Ovary (tissue), 9 donors: Measurements from ENCODE around the gene DISC1. TPM values are rescaled to one million over a fixed set of nuclear protein-coding genes. Genes with fewer than 3 reads are reported as not detected.

Experiments used
- DNase-seq, 5 donors: peaks; one replicate each; pipeline ENCODE4 v3.0.0-alpha.2; 2019 to 2020
- H3K27ac ChIP-seq, 2 donors: fragments of 200-600 bp; one replicate each; pipeline versions ENCODE4 v1.5.1 to v1.8.0; 2019 to 2022
- H3K27me3 ChIP-seq: fragments of 200-600 bp; one replicate; pipeline ENCODE4 v1.8.0; 2022
- H3K36me3 ChIP-seq: fragments of 200-600 bp; sonication (generic); one replicate; pipeline ENCODE4 v1.5.1; 2019
- H3K4me1 ChIP-seq: one replicate; pipeline ENCODE4 v1.8.1; 2013; ENCODE audit warnings: mild to moderate bottlenecking, moderate library complexity; ENCODE audit not compliant: insufficient read depth
- H3K4me3 ChIP-seq: fragments of 200-600 bp; sonication (generic); one replicate; pipeline ENCODE4 v1.5.1; 2017
- H3K9me3 ChIP-seq, 2 donors: fragments of 200-600 bp in 1 of 2; sonication (generic) in 1 of 2; one replicate each; pipeline versions ENCODE4 v1.5.1 to v1.8.1; 2013 to 2019; ENCODE audit warnings: mild to moderate bottlenecking in 1 of 2, moderate library complexity in 1 of 2
- EP300 ChIP-seq: sonication (generic); formaldehyde crosslinking; IDR thresholded peaks from one replicate; pipeline ENCODE4 v1.6.1; 2017; ENCODE audit warnings: antibody characterized with exemption
- POLR2A ChIP-seq: fragments of 450-650 bp; IDR thresholded peaks from one replicate; pipeline ENCODE4 v1.6.1; 2017; ENCODE audit warnings: antibody characterized with exemption, mild to moderate bottlenecking, moderate library complexity
- WGBS, 3 donors: extraction: QIAGEN DNeasy Blood & Tissue Kit in 1 of 3; methylation state at CpG; one replicate each; pipeline versions ENCODE4 v1.1.5 to v1.1.7; 2013 to 2017; 5-methylcytosine and 5-hydroxymethylcytosine counted together
- intact Hi-C, 4 donors: fragments of 100-400 bp; cut with DNase I; formaldehyde crosslinking; loops; one replicate each; pipeline versions ENCODE4 v1.11.0 to v1.15.1; 2022 to 2023
- polyA plus RNA-seq, 2 donors: library from polyadenylated mRNA; stranded (reverse); fragments of 200-250 nt in 1 of 2; fragments of 350-450 nt in 1 of 2; fragmentation: Illumina TruSeq in 1 of 2; extraction: RNeasy Lipid Tissue Mini Kit (QIAGEN cat#74804) in 1 of 2; gene quantifications; one replicate each; pipeline ENCODE4 v1.2.3, GENCODE V29; 2013 to 2014
- total RNA-seq, 7 donors: library from RNA; depleted of rRNA in 2 of 7; stranded (reverse); fragments of >200 nt in 2 of 7; fragmentation: NEBNext Ultra II Directional in 3 of 7; extraction: Animal tissue kit (Norgen Biotek cat#: 25700) in 3 of 7; gene quantifications; one replicate each; pipeline versions ENCODE4 v1.1.0 to v1.2.4, GENCODE V29; 2016 to 2023
- TF ChIP-seq, protein P1 (sequence below), 3 donors: fragments of 450-650 bp in 2 of 3; fragments of 200-600 bp in 1 of 3; IDR thresholded peaks; one replicate each; pipeline versions ENCODE4 v1.5.1 to v1.8.0; 2016 to 2022; ENCODE audit warnings: antibody characterized with exemption in 3 of 3, mild to moderate bottlenecking in 1 of 3
- donor health status: DM: no; HTN: no; CAD: no; lungs with moderate emphysema.
- donor health status: DM: no; HTN: no; CAD: no.
- donor health status: Bipolar disorder and iron deficiency.
- donor health status: DM: yes; HTN: yes; CAD: no.
- donor health status: DM: no; HTN: no; CAD: no.
- donor health status: DM: yes; HTN: yes; CAD: no.

The DISC1 gene
- total and polyA plus RNA-seq, 9 donors, result 3.0 to 24.3 (median 13.0) TPM

DNA sequence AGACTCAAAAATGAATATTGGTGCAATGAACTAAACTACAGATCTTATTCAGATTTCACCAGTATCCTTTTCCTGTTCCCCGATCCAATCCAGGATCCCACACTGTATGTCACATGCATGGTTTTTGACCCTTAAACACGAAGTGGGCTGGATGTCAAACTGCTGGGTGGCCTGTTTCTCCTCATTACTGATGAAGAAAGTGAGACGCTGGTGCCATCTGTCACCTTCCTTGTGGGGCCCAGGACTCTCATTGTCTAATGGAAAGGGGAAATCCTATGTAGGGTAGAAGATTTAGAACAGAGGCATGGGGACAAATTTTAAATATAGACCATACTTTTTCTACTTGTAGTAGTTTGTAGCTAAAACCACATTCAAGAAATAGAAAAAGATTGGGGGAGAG lies 56.2 kb downstream of the DISC1 start:
- TF ChIP-seq EP300 (no peak), POLR2A (no peak)
- TF ChIP-seq, protein P1, sequence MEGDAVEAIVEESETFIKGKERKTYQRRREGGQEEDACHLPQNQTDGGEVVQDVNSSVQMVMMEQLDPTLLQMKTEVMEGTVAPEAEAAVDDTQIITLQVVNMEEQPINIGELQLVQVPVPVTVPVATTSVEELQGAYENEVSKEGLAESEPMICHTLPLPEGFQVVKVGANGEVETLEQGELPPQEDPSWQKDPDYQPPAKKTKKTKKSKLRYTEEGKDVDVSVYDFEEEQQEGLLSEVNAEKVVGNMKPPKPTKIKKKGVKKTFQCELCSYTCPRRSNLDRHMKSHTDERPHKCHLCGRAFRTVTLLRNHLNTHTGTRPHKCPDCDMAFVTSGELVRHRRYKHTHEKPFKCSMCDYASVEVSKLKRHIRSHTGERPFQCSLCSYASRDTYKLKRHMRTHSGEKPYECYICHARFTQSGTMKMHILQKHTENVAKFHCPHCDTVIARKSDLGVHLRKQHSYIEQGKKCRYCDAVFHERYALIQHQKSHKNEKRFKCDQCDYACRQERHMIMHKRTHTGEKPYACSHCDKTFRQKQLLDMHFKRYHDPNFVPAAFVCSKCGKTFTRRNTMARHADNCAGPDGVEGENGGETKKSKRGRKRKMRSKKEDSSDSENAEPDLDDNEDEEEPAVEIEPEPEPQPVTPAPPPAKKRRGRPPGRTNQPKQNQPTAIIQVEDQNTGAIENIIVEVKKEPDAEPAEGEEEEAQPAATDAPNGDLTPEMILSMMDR (IDR thresholded peaks at IDR 0.05), result no peak
- no peaks in the 10 kb centered on the region for H3K9me3 ChIP-seq
- no peak for DNase-seq
- intact Hi-C loops, result no loop called here
- H3K27me3 ChIP-seq, result no peaks in the 10 kb centered on the region
- no peaks in the 10 kb centered on the region for H3K36me3 ChIP-seq
- H3K27ac ChIP-seq, result no peak overlapping the region
- H3K4me1 ChIP-seq, result no peaks in the 10 kb centered on the region
- 76 to 84% (median 82%) methylated on average over 3 of the region's 3 CpGs for WGBS, 3 donors
- no peak overlapping the region for H3K4me3 ChIP-seq

DNA sequence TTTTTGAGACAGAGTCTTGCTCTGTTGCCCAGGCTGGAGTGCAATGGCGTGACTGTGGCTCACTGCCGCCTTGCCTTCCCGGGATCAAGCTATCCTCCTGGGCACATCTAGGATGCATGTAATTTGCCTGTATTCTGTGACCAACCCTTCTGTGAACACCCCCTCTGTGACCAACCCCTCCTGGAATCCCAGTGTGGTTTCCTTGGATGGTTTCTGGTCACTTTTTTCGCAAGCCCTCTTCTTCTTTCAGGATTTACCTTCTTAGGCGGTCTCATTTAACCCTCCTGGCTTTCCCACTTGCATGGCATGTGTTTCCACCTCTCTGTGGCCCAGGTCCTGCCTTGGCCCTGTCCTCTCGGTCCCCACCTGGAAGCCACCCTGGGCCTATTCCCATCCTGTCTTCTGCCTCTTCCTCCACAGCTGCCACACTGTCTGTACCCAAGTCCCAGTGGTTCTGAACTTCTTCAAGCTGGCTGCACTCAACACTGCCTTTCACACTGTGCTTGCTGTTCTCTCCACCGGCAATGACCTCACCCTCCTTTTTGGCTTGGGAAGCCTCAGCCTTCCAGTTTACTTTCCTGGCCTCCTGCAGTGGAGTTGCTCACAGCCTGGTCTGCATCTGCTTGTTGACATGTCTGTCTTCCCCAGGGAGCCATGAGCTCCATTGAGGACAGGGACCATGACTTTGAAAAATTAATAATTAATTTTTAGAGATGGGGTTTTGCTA lies 57.0 kb downstream of the DISC1 start:
- intact Hi-C loops, result no loop called here
- Histone ChIP-seq H3K4me1 (no peaks in the 10 kb centered on the region), H3K9me3 (no peaks in the 10 kb centered on the region), H3K4me3 (no peak overlapping the region), H3K27ac (no peak overlapping the region), H3K27me3 (no peaks in the 10 kb centered on the region), H3K36me3 (no peaks in the 10 kb centered on the region)
- 93 to 94% (median 94%) methylated on average over 7 of the region's 7 CpGs for WGBS, 3 donors
- TF ChIP-seq EP300 (no peak), POLR2A (no peak)
- TF ChIP-seq, protein P1 (IDR thresholded peaks at IDR 0.05), result no peak
- no peak for DNase-seq

DNA sequence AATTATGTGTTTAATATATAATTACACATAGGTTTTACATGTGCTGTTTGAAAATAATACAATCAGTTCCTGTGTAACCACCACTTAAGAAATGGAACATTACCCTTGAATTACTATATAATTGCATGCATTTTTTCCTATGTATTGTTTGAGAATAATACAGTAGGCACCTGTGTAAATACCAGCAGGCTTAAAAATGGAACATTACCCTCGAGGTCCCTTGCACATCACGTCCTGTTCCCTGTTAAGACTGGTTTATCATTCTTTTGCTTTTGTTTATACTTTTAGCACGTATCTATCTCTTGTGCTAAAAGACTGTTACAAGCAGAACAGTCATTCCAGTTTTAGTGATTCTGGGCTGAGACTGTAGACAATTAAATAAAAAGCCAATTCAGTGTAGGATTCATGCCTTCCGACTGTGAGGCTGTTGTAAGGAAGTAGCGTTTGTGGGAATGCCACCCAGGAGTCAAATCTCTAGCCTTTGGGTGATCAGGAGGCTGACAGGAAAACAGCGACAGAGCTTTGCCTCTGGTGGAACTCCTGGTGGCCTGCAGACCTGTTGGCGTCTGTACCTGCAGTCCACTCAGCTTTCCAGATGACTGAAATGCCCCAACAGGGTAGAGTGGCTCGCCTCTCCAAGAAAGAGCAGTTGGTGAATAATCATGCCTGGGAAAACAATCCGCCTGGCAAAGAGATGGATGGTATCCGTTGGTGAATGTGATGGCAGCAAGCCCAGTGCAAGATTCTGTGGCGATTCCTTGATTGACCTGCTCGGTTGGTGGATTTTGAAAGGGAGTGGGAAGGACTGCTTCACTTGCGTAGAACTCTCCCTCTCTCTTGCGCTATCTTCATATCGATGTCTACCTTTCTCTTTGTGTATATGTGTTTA lies 58.0 kb downstream of the DISC1 start:
- intact Hi-C loops, result no loop called here
- no peak for DNase-seq
- TF ChIP-seq, protein P1 (IDR thresholded peaks at IDR 0.05), result no peak
- TF ChIP-seq EP300 (no peak), POLR2A (no peak)
- no peaks in the 10 kb centered on the region for H3K27me3 ChIP-seq
- H3K4me3 ChIP-seq, result no peak overlapping the region
- no peak overlapping the region for H3K27ac ChIP-seq
- H3K9me3 ChIP-seq, result no peaks in the 10 kb centered on the region
- no peaks in the 10 kb centered on the region for H3K4me1 ChIP-seq
- no peaks in the 10 kb centered on the region for H3K36me3 ChIP-seq
- WGBS, 3 donors, result 57 to 72% (median 63%) methylated on average over 15 of the region's 15 CpGs

DNA sequence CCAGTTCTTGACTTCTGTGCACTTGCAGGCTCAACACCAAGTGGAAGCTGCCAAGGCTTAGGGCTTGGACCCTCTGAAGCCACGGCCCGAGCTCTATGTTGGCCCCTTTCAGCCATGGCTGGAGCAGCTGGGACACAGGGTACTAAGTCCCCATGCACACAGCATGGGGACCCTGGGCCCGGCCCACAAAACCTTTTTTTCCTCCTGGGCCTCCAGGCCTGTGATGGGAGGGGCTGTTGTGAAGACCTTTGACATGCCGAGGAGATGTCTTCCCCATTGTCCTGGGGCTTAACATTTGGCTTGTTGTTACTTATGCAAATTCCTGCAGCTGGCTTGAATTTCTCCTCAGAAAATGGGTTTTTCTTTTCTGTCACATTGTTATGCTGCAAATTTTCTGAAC lies 59.8 kb downstream of the DISC1 start:
- TF ChIP-seq EP300, result no peak
- TF ChIP-seq POLR2A, result no peak
- TF ChIP-seq, protein P1 (IDR thresholded peaks at IDR 0.05), result no peak
- H3K27ac ChIP-seq, result no peak overlapping the region
- H3K36me3 ChIP-seq, result no peaks in the 10 kb centered on the region
- no peaks in the 10 kb centered on the region for H3K9me3 ChIP-seq
- no peak for DNase-seq
- intact Hi-C loops, result no loop called here
- WGBS, 3 donors, result 91 to 97% (median 91%) methylated on average over 4 of the region's 4 CpGs
- H3K4me1 ChIP-seq, result peaks cover 3% of the 10 kb centered on the region
- no peaks in the 10 kb centered on the region for H3K27me3 ChIP-seq
- no peak overlapping the region for H3K4me3 ChIP-seq
